UCSD-AML1 (cell line): ENCODE results near the gene ACO1.

Experiments
- DNase-seq: peaks from one replicate; lab custom pipeline; 2025; ENCODE audit not compliant: unreplicated experiment; lab: John Stamatoyannopoulos, UW

The ACO1 gene

GRCh38 chr9:32486839-32487562 is 102.6 kb downstream of the ACO1 start:
- no peak for DNase-seq

GRCh38 chr9:32487981-32488380 is 103.5 kb downstream of the ACO1 start:
- no peak for DNase-seq

- no peak for DNase-seq
Observed at GRCh38 chr9:32490601-32491000, 106.2 kb downstream of the ACO1 start.

GRCh38 chr9:32497921-32498320 is 113.5 kb downstream of the ACO1 start:
- DNase-seq = no peak

- no peak for DNase-seq
Observed at GRCh38 chr9:32500768-32501167, 116.3 kb downstream of the ACO1 start.

- DNase-seq = no peak
Observed at GRCh38 chr9:32501868-32502267, 117.4 kb downstream of the ACO1 start.

GRCh38 chr9:32502464-32502863 is 118.0 kb downstream of the ACO1 start:
- DNase-seq = no peak

- no peak for DNase-seq
Observed at GRCh38 chr9:32503008-32503407, 118.6 kb downstream of the ACO1 start.
